NCI-H146 (cell line): ENCODE measurements around the gene CYB5D1.
A peak's percentile ranks its signal among the peaks of the same experiment; 100 is the strongest.

Source experiments
- DNase-seq: peaks from one replicate; lab custom pipeline; 2025; lab: John Stamatoyannopoulos, UW

CYB5D1 gene

GRCh38 chr17:7833795-7834541, 23.8 kb upstream of the CYB5D1 start, which contains the start of gene KDM6B:
Gene KDM6B (plus strand): TSS chr17:7834217. CDS start chr17:7845555, 11,338 bp downstream.
- peak; percentile 86 for DNase-seq

DNA sequence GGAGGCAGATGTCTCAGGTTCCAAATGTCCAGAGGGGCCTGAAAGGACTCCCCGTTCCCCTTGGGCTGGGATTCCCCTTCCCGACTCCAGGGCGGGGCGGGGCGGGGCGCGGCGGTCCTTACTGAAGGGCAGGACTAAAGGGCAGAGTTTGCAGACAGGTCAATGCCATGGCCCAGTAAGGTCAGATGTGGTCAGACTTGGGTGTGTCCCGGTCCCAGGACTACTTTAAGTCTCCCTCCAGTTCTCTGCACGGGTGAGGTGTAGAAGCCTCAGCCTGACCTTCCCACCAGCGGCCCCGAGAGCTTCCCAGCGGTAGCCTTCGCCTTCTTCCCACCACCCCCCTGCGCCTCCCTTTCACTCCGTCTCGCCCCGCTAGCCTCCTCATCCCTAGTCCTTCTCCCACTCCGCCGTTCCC, 23.3 kb upstream of the CYB5D1 start:
- no peak for DNase-seq

DNA sequence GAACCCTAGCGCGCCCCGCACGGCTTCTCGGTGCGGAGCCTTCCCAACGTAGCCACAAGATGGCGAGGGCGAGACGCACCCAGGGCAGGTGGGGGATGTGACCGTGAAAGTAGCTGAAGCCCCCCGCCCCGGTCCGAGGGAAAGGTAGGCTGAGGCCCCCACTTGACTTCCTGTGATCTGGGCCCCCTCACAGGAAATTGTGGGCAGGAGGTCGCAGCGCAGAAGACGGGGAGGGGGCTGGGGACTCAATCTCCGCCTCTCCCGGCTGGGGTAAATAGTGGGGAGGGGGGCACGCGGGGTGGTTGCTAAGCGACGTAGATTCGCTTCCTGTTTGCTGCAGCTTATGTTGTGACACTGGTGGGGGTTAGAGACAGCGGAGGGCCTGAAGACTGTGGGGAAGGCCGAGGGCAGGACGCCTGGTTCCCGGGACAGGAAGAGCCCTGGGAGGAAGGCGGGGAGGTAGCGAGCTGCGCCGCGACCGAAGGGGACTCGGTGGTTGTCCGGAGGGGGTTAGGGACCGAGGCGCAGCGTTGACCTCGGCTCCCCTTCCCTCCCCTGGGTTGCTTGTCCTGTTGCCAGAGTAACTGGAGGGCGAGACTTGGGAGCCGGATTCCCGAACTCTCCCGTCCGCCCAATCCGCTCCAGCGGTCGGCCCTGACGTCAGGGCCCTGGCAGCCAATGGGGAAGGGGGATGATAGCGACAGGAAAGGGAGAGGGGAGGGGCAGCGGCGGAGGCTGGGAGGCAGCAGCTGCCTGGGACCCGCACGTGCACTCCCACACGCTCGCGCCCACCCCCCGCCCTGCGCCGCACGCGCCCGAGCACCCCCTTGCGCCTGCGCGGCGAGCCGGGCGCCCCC, 22.6 kb upstream of the CYB5D1 start:
- DNase-seq: peak; percentile 98

DNA sequence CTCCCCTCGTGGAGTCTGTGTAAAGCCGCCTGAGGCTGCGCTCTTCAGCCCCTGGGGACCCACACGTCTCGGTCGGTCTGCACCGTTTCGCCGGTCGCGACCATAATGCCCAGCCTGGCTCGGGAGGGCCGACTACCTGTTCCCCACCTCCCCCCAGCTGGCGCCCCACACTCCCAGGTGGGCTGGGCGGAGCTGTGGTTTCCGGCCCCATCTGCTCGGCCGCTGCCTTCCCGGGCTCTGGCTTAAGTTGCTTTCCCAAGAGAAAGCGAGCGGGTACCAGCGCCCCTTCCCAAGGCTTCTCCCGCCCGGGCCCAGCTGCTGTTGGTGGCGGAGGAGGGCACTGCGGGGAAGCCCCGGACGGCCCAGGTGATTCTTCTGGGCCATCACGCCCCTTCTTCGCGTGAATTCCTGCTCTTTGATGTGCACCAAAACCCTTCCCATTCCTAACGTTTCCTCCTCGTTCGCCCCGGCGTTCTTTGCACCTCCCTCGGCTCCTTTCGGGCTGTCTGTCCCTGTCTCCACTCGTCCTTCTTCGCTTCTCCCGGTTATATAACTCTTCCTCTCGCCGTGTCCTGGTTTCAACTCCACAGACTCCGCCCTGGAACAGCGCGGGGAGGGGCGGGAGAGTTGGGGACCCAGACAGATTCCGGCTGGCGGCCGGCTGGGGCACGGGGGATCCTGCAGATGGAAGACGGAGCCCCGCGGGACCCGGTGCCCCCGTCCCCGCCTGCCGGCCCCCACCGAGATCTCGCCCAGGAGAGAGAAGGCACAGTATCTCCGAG, 21.8 kb upstream of the CYB5D1 start:
- peak; percentile 69 for DNase-seq

DNA sequence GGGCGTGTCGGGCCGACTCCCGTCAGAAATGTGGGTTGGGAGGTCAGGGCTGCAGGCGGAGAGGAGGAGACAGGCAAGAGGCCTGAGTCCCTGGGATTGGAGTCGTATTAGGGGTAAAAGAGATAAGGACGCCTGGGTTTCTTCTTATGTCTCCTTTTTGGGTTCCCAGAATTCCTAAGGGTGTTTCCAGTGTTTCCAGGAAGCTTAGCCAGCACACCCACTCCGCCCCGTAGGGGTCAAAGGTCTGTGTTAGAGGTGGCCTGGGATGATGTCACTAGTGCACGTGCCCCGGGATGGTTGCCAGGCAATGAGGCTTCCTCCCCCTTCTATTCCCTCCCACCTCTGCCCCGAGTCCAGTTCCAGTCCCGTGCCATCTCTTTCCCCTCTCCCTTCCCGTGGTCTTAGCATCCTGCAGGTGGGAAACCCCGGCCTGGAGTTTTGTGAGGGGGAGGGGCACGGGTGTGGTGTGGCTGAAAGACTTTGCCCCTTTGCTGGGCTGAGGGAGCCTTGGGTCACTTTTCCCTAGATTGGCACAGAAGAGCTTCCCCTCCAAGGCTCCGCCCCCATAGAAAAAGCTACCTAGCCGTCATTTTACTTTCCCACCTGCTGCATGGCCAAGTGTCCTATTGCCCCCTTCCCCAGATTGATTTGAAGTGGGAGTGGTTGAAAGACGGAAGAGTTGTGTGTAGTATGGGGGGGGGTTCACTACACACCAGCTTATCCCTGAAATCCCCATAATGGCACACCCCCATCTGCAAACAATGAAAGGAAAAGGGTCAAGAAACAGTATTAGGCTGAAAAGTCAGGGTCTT, 21.0 kb upstream of the CYB5D1 start:
- peak; percentile 97 for DNase-seq

DNA sequence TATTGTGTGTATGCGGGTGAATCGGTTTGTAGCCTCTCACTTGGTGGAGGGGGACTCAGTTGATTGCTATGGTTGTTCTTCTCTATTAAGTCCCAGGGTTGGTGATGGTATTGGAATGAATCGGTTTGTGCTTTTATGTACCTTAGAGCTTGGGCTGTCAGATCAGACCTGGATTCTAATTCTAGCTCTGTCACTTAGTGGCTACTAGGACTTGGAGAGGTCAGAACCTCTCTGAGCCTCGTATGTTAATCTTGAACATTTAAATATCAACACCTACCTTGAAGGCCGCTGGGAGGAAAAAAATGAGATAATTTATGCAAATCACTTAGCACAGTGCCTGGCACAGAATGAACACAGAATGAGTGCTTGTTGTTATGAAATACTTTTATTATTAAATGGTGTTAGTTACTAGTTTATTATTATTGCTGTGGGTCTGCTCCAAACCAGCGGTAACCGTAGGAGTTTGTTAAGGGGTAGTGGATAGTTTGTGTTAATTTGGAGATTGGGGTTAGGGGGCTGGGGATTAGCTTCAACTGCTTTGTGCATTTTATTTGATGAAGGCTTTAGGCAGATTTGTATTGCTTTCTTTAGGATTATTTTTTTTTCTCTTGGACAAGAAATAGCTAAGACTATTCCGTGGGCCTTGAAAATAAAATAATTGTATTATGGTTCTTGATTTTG, 20.3 kb upstream of the CYB5D1 start:
- no peak for DNase-seq

DNA sequence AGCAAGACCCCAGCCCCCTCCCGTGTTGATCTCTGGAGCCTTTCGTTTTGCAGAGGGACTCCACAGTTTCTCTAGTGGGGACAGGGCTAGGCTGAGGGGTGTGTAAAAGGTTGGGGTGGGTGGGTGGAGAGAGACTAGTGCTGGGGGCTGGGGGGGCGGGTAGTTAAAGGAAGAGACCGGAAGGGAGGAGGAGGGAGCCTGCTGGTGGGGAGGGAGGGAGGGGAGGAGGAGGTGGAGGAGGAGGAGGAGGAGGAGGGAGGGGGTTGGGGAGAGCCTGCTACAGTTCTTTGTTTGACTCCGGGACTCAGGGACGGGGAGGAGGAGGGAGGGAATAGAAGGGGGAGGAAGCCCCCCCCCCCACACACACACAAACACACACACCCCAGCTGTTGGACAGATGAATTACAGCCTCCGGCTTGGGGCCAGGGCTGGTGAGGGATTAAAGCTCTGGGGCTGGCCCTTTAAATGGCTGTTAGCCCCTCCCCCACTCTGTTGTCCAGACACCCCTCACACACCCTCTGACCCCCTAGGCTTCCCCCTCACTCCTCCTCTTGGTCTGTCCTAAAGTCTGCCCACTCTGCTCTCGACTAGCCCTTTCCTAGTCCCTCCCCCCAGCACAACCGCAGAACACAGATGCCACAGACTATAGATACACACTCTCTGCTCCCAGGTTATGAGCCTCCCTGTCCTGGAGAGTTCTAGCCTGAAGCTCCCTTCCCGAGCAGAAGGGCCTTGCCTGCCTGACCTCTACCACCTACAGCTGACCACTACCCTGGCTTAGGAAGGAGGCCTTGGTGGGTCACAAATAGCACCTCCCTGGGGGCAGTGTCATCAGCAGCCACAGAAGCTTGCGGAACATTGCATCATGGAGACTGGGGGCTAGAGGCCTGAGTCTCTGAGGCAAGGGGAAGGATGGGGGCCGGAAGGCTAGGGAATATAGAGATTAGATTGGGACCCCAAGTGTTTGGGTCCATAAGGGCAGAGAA, 19.4 kb upstream of the CYB5D1 start:
- peak; percentile 76 for DNase-seq

GRCh38 chr17:7839190-7839875, 18.5 kb upstream of the CYB5D1 start:
- DNase-seq: no peak

DNA sequence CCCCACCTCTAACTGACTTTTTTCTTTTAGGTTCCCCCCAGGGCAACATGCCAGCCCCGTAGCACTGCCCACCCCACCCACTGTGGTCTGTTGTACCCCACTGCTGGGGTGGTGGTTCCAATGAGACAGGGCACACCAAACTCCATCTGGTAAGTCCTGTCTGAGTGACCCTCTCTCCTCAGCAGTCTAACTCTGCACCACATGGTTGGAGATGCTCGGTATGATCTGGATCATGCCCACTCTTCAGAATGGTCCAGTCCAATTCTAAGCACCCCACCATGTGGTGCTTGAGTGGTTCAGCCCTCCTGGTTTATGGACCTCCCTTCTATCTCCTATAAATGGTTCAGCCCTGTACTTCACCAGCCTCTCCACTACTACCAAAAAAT, 17.9 kb upstream of the CYB5D1 start:
- DNase-seq: no peak

GRCh38 chr17:7840441-7840840, 17.4 kb upstream of the CYB5D1 start:
- no peak for DNase-seq

DNA sequence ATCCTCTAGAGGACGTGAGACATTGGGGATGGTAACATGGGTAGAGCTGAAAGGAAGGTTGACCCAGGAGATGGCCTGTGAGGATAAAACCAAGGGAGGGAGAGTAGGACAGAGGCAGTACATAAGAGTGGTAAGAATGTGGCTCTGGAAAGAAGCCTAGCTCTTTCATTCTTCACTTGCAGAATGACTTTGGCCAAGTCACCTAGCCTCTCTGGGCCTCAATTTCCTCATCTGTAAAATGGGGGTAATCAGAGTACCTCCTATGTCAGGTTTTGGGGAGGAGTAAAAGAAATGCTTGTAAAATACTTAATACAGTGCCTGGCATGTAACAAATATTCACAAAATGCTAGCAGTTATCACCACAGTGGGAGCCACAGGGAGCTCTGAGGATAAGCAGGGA, 16.9 kb upstream of the CYB5D1 start:
- no peak for DNase-seq

- peak; percentile 84 for DNase-seq
These were observed 16.3 kb upstream of the CYB5D1 start for GRCh38 chr17:7841396-7841914.

- DNase-seq: peak; percentile 86
These were observed 15.9 kb upstream of the CYB5D1 start for GRCh38 chr17:7841915-7842379.

DNA sequence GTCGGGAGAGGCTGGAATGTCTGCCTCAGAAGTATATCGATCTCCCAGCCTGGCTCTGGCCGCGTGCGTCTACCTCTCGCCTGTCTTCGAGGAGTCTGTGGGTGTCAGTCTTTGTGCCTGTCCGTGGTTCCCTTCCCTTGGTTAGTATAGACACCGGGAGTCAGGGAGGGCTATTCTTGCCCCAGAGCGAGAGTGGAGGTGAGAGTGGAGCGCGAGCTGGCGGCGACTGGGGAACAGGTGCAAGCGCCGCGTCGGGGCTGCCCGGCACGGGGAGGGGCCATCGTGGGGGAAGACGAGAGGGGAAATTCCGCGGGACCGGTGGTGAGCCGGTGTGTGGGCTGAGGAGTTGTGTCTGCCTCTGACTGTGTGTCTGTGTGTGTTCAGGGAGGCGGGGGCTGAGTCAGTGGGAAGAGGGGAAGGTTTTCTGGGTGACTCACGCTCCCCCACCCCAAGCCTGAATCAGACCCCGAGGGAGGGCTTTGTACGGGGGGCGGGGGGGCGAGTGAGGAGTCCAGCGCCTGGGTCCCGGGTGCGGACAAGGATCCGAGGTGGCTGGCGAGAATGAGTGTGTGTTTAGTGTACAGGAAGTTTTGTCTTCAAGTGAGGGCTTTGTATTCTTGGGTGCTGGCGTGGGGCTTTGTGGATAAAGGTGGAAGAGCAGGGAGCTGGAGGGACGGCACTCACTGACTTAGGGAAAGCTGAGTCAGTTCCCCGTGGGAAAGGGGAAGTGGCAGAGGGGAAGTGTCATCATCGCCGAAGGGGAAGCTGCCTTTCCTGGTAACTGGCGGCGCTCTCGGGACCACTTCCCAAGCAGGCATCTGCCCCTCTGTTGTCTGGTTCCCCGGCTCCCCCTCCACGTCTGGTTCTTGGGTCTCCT, 15.2 kb upstream of the CYB5D1 start:
- peak; percentile 62 for DNase-seq

DNA sequence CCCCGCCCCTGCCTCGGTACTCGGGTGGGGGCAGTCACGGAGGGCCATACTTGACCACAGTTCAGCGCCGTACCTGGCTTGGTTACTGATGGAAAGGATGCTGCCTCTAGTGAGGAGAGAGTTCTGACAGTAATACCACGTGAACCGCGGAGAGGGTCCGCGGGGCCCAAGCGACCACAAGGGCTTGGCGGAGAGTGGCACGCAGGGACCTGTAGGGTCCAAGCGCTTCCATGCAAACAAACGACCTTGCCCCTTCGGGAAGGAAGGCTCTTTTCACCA, 14.6 kb upstream of the CYB5D1 start:
- DNase-seq: peak; percentile 46

DNA sequence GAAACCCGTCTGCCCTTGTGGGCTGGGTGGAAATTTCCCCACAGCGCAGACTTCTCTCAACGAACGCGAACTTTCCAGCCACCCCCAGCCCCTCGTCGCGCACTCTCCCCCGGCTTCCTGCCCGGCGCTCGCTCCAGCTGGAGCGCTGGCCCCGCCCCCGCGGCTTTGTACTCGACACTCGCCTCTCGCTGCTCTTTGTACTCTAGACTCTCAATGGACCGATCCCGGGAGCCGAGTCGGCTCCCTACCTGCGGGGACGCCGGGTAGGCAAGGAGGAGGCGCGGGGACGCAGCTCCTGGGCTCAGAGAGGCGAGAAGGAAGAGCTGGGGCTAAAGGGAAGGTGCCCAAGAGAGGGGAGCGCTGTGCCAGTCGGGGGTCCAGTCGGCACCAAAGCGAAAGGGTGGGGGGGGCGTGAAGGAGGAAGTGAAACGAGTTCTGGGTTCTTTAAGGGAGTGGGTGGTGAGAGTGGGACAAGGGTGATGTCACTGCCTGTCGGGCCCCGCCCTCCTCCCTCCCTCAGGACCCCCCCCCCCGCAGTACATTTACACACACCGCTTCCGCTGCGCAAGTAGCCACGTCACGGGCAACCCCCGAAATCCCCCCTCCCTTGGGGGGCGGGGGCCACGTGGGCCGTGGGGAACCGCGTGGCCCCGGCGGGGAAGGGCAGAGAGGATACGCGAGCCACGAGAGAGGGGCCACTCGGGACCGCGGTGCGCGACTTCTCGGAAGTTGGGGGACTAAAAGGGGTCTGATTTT, 14.1 kb upstream of the CYB5D1 start:
- DNase-seq: peak; percentile 86
